CD1c-positive myeloid dendritic cell (primary cell): ENCODE data around the gene VPS45.

Experiments used
- DNase-seq: peaks from one replicate; pipeline ENCODE4 v3.0.0-alpha.2; 2016; ENCODE audit errors: extremely low spot score

VPS45 gene

GRCh38 chr1:150192012-150192411, 124.4 kb downstream of the VPS45 start:
- DNase-seq: no peak

GRCh38 chr1:150194381-150195031, 126.9 kb downstream of the VPS45 start:
- no peak for DNase-seq
